Activated naive CD4-positive, alpha-beta T cell treated with Interleukin-2 at 50 U/mL for 16 hours (primary cell): ENCODE results near the gene WHAMM.
"Not testable (repeated sequence)": the region's sequence is repeated elsewhere in the genome, so short reads cannot be mapped to it uniquely, and the experiment has no call there.

Experiments
- DNase-seq: peaks from one replicate; pipeline ENCODE4 v3.0.0-alpha.2; 2020

Gene WHAMM

GRCh38 chr15:82843566-82843965, 34.1 kb downstream of the WHAMM start:
- no peak for DNase-seq

DNA sequence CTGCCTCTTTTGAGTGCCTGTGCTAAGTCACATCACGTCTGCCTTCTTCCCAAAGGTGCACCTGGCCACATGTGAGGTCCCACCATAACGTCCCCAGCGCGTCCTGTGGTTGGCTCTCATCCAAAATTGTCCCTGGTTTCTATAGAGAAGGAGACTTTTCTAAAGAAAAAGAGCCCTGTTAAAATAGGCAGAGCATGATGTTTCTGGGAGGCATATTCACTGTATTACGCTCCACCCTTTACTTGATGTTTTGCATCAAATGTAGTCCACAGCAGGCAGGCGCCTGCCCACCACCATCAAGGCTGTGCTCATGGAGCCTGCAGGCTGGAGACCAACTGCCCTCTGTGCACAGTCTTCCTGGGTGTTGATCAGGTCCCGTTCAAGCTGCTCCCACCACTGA, 36.3 kb downstream of the WHAMM start:
- no peak for DNase-seq

GRCh38 chr15:82846621-82847020, 37.2 kb downstream of the WHAMM start:
- DNase-seq: no peak

DNA sequence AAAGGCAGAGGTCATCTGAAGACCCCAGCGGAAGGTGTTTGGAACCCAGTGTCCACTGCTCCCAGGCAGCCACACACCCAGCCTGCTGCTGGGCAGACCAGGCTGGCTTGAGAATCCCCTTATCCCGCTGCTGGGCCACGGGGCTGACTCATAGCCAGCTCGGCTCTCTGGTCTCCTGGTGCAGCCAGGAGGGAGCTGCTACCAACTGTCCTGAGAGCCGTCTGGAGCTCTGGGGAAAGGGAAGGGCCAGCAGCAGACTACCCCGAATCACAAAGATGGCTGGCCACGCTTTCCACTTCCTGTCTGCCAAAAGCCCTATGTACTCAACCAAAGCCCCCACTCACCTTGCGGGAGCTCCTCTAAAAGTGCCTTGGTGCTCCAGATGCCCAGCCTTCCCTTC, 38.3 kb downstream of the WHAMM start:
- no peak for DNase-seq

- DNase-seq: no peak
Measured at GRCh38 chr15:82848241-82848993, 39.0 kb downstream of the WHAMM start.

- DNase-seq: peak; percentile 28
Measured at GRCh38 chr15:82849556-82850512, 40.4 kb downstream of the WHAMM start.

DNA sequence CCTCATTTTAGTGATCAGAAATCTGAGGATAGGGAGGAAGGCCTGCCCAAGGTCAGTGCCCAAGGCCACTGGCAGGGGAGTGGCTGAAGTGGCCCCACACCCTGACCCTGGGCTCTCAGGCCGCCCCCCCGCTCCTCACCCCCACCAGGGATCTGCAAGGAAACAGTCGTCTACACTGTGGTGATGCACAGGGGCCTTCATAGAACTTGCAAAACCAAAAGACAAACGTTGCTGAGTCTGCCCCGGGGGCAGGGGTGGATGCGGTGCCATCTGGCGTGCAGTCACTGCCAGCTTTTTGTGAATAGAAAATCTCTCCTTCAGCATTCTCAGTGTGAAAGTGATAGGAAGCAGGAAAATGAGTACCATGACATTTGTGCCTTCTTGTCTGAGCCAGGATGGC, 41.3 kb downstream of the WHAMM start:
- no peak for DNase-seq

DNA sequence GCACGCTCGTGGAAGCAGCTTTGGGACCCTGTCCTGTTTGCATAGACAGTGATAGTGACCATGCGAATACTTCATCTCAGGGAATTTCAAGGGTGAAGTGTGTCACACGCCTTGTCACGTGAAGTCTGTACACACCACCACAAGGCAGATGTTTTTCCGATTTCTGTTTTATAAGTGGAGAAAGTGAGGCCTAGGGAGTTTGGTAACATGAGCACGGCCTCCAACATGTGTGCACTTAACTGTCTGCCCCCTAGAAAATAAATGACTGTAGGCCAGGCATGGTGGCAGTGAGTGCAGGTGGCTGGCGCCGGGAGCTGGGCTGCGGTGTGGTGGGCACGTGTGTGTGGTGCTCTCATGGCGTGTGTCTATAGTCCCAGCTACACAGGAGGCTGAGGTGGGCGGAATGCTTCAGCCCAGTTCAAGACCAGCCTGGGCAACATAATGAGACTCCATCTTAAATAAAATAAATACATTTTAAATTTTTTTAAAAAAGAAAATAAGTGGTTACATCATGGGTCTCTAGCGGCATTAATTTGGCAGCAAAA, 42.0 kb downstream of the WHAMM start:
- no peak for DNase-seq

DNA sequence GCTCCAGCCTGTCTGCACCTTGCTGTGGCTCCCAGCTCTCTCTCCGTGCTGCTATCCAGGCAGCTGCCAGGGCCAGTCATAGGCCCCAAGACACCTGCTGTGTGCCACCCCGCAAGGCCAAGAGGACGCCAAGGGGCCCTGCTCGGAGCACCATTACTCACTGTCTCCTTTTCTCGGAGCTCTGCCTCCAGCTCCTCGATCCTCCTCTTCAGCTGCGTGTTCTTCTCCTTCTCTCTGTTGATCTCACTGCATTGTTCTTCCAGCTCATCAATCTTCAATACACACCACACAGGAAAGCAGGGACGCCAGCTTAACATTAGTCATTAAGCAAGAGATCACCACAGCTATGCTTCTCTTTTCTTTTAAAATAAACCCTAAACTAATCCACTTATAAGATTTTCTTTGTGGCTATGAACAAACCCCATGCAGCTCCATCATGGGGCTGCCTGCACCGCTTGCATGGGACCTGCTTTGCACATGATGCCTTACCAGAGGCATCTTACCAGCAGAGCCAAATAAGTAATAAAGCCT, 42.6 kb downstream of the WHAMM start:
- DNase-seq: no peak

- DNase-seq: no peak
Measured at GRCh38 chr15:82852941-82853561, 43.6 kb downstream of the WHAMM start.

DNA sequence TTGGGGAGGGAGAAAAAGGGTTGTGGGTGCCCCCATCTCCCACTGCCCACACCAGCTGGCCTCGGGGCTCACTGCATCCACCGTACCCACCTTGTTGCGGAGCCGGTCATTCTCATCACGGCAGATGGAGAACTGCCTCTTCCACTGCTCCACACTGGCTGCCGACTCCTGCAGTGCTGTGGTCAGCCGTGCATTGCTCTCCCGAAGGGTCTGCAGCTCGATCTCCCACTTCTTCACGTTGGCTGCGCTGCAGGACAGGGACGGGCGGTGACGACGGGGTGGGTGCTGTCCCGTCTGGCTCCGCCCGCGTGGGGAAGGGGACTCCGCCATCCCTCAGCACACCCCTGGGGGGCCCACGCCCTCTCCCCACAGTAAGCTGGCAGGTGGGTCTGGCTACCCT, 45.1 kb downstream of the WHAMM start:
- DNase-seq: no peak

DNA sequence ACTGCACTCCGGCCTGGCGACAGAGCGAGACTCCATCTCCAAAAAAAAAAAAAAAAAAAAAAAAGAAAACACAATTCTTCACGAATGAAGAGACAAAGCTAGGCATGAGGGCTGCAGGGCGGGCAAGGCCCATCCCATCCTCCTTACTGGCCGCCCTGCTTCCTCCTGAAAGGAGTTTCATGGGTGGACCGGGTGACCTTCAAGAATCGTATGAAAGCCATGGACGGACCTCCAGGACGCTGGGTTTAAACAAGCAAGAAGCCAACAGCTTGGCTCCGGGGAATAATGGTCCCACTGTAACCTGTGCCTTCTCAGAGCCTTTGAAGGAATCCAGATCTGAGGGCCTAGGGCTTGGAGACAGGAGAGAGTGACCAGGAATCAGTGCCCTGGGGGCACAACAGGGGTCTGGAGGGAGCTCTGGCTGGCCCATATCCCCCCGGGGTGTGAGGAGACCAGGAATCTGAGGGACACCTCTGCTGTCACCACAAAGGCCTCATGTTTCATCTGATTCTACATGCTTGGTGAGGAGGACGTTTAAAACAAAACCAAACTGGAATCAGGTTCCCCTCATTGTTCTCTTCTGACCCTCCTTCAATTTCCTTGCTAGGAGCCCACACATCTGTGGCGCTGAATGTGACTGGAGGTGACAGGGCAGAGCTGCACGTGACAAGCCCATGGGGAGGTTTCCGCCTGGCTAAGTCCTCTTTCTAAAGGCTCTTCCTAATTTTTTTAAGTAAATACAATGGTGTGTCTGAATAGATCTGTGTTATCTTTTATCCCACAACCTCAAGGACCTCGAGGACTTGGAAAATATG, 46.1 kb downstream of the WHAMM start:
- DNase-seq: no peak

- DNase-seq: no peak
Measured at GRCh38 chr15:82856397-82857170, 47.2 kb downstream of the WHAMM start.

- no peak for DNase-seq
Measured at GRCh38 chr15:82858932-82859331, 49.5 kb downstream of the WHAMM start.

- no peak for DNase-seq
Measured at GRCh38 chr15:82862886-82863285, 53.5 kb downstream of the WHAMM start.

GRCh38 chr15:82864967-82865366, 55.5 kb downstream of the WHAMM start:
- DNase-seq: no peak

- DNase-seq: not testable (repeated sequence)
Measured at GRCh38 chr15:82865581-82865980, 56.2 kb downstream of the WHAMM start.

DNA sequence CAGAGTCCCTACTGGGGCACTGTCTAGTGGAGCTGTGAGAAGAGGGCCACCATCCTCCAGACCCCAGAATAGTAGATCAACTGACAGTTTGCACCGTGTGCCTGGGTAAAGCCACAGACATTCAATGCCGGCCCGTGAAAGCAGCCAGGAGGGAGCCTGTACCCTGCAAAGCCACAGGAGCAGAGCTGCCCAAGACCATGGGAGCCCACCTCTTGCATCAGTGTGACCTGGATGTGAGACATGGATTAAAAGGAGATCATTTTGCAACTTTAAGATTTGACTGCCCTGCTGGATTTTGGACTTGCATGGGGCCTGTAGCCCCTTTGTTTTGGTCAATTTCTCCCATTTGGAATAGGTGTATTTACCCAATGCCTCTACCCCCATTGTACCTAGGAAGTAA, 56.6 kb downstream of the WHAMM start:
- not testable (repeated sequence) for DNase-seq

- DNase-seq: no peak
Measured at GRCh38 chr15:82870727-82871320, 61.4 kb downstream of the WHAMM start.

GRCh38 chr15:82871358-82871757, 61.9 kb downstream of the WHAMM start:
- no peak for DNase-seq
